Stimulated activated CD4-positive, alpha-beta T cell treated with anti-CD3 and anti-CD28 coated beads, Interleukin-4, amount 100 ng/mL, for 48 hours (primary cell): ENCODE results near the gene LMAN1.

Experiments
- DNase-seq, 2 donors: peaks; one replicate each; pipeline ENCODE4 v3.0.0-alpha.2; 2020; ENCODE audit warnings: low read depth in 2 of 2

The LMAN1 gene

GRCh38 chr18:59303656-59304195 is 55.3 kb downstream of the LMAN1 start:
- no peak for DNase-seq

- no peak for DNase-seq
These were observed 56.1 kb downstream of the LMAN1 start for GRCh38 chr18:59303006-59303405.

- no peak for DNase-seq
These were observed 57.1 kb downstream of the LMAN1 start for GRCh38 chr18:59301929-59302328.

GRCh38 chr18:59300676-59301285 is 58.3 kb downstream of the LMAN1 start:
- DNase-seq, result no peak

GRCh38 chr18:59298871-59299270 is 60.2 kb downstream of the LMAN1 start:
- DNase-seq, result no peak

GRCh38 chr18:59293317-59293716 is 65.7 kb downstream of the LMAN1 start:
- DNase-seq, result no peak

GRCh38 chr18:59286341-59286740 is 72.7 kb downstream of the LMAN1 start:
- no peak for DNase-seq

GRCh38 chr18:59282341-59282740 is 76.7 kb downstream of the LMAN1 start:
- no peak for DNase-seq

- DNase-seq, result no peak
These were observed 79.3 kb downstream of the LMAN1 start for GRCh38 chr18:59279722-59280121.

GRCh38 chr18:59279193-59279592 is 79.9 kb downstream of the LMAN1 start:
- DNase-seq, result no peak

- no peak for DNase-seq
These were observed 80.3 kb downstream of the LMAN1 start for GRCh38 chr18:59278793-59279192.
